ENCODE measurements around the gene BAZ1A.
"Not testable (repeated sequence)": the region's sequence is repeated elsewhere in the genome, so short reads cannot be mapped to it uniquely, and the experiment has no call there.

BAZ1A gene

DNA sequence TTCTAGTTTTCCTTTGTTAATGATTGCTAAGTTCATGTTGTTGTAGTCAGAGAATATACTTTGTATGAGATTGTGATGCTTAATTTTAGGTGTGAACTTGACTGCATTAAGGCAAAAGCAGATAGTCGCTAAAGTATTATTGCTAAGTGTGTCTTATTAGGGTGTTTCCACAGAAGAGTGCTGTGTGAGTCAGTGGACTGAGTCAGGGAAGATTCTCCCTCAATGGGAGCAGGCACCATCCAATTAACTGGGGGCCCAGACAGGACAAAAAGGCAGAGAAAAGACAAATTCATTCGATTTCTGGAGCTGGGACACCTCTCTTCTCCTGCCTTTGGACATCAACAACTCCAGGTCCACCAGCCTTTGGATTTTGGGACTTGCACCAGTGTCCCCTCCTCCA lies 48.5 kb downstream of the BAZ1A start:
- ATAC-seq (replicated peaks): no peak
- peak overlapping the region; percentile 11 for H3K27ac Mint-ChIP-seq
- H3K4me3 Mint-ChIP-seq: no peak overlapping the region
- no peaks in the 10 kb centered on the region for H3K9me3 Mint-ChIP-seq
- peaks cover 23 to 24% of the 10 kb centered on the region in 2 donors for H3K4me1 Mint-ChIP-seq
- H3K36me3 Mint-ChIP-seq: peaks cover 45 to 55% of the 10 kb centered on the region in 2 donors
- H3K27me3 Mint-ChIP-seq: no peaks in the 10 kb centered on the region
- DNase-seq: no peak

DNA sequence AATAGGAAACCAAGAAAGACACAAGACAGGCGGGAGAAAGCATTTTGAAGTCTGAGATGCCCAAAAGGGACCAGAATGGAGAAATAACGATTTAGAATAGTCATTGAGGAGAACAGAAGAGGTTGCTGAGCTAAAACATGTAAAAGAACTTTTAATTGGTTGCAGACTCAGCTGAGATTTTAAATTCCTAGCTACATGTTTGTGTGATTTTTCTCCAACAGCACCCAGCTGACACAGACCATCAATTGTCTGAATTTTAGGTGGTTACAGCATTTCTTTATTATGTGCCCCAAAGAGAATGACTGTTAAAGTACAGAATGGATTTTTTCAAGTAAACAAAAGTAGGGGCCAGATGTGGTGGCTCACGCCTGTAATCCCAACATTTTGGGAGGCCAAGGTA lies 50.3 kb downstream of the BAZ1A start:
- H3K4me1 Mint-ChIP-seq: peaks cover 16 to 18% of the 10 kb centered on the region in 2 donors
- H3K27me3 Mint-ChIP-seq: no peaks in the 10 kb centered on the region
- no peak for ATAC-seq (replicated peaks)
- peaks cover 55 to 59% of the 10 kb centered on the region in 2 donors for H3K36me3 Mint-ChIP-seq
- no peaks in the 10 kb centered on the region for H3K9me3 Mint-ChIP-seq
- DNase-seq: no peak
- no peak overlapping the region for H3K4me3 Mint-ChIP-seq
- H3K27ac Mint-ChIP-seq: no peak overlapping the region

DNA sequence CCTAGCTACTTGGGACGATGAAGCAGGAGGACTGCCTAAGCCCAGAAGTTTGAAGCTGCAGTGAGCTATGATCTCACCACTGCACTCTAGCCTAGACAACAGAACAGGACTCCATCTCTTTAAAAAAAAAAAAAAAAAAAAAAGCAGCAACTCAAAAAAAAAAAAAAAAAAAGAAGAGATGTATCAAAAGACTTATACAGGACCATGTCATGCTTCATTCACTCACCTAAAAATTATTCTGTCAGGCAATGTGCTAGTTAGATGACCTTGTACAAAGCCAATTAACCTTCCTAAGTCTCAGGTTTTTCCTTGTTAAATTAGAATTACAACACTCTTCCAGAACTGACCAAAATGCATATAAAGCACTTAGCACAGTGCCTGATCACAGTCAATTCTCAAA lies 50.9 kb downstream of the BAZ1A start:
- peaks cover 14 to 16% of the 10 kb centered on the region in 2 donors for H3K4me1 Mint-ChIP-seq
- no peak overlapping the region for H3K4me3 Mint-ChIP-seq
- H3K27ac Mint-ChIP-seq: no peak overlapping the region
- DNase-seq (no peak), ATAC-seq (replicated peaks) (no peak)
- peaks cover 52 to 58% of the 10 kb centered on the region in 2 donors for H3K36me3 Mint-ChIP-seq
- no peaks in the 10 kb centered on the region for H3K27me3 Mint-ChIP-seq
- no peaks in the 10 kb centered on the region for H3K9me3 Mint-ChIP-seq

DNA sequence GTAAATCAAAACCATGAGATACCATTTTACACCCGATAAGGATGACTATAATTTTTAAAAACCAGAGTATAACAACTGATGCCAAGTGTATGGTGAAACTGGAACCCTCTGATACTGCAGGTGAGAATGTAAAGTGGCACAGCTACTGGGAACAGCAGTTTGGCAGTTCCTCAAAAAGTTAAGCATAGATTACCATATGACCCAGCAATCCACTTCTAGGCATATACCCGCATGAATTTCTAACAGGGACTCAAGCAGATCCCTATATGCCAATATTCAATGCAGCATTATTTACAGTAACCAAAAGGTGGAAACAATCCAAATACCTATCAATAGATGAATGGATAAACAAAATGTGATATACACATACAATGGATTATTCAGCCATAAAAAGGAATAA lies 57.4 kb downstream of the BAZ1A start:
- H3K9me3 Mint-ChIP-seq: no peaks in the 10 kb centered on the region
- DNase-seq: no peak
- ATAC-seq (replicated peaks): no peak
- H3K36me3 Mint-ChIP-seq: peaks cover 26 to 31% of the 10 kb centered on the region in 2 donors
- no peaks in the 10 kb centered on the region for H3K27me3 Mint-ChIP-seq
- no peak overlapping the region for H3K27ac Mint-ChIP-seq
- H3K4me1 Mint-ChIP-seq: peaks cover 0 to 2% of the 10 kb centered on the region in 2 donors
- no peak overlapping the region for H3K4me3 Mint-ChIP-seq

DNA sequence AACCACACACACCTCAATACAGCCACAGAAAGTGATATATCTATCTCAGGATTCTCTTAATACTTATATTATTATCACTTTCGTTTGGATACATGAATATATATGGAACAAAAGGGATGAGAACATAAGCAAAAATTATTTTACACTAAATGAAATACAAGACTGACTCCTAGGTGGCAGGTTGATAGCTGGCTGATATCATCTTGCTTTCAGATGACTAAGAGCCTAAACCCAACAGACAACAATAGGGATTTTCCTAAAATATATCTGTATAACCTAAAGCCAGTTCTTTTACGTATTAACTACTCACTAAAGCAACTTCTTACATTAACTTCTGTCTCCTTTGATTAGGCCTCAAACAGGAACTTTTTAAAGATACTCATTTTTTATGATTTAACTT lies 65.1 kb downstream of the BAZ1A start:
- H3K27me3 Mint-ChIP-seq: no peaks in the 10 kb centered on the region
- DNase-seq (no peak), ATAC-seq (replicated peaks) (no peak)
- peak overlapping the region; percentile 59 for H3K27ac Mint-ChIP-seq
- H3K9me3 Mint-ChIP-seq: peaks cover 4 to 5% of the 10 kb centered on the region in 2 donors
- H3K4me3 Mint-ChIP-seq: no peak overlapping the region
- H3K4me1 Mint-ChIP-seq: peaks cover 3 to 11% of the 10 kb centered on the region in 2 donors
- peaks cover 28 to 31% of the 10 kb centered on the region in 2 donors for H3K36me3 Mint-ChIP-seq

DNA sequence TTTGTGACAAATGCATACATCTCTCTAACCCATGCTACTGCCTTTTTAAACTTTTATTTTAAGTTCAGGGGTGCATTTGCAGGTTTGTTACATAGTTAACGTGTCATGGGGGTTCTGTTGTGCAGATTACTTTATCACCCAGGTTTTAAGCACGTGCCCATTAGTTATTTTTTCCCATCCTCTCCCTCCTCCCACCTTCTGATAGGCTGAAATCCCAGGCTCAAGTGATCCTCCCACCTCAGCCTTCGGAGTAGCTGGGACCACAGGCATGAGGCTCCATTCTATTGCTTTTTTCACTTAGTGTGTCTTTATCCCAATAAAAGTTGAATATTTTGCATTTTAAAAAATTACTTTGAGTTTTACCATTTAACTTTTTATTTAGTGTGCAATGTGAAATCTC lies 68.9 kb downstream of the BAZ1A start:
- peaks cover 46 to 49% of the 10 kb centered on the region in 2 donors for H3K36me3 Mint-ChIP-seq

DNA sequence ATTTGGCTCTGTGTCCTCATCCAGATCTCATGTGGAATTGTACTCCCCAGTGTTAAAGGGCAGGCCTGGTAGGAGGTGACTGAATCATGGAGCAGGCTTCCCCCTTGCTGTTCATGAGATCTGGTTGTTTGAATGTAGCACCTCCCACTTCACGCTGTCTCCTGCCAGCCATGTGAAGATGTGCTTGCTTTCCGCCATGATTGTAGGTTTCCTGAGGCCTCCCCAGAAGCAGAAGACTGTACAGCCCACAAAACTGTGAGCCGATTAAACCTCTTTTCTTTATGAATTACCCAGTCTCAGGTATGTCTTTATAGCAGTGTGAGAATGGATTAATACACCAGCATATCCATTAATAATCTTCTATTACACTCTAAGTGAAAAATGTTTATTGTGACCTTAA lies 70.2 kb downstream of the BAZ1A start:
- ATAC-seq (replicated peaks) (no peak), DNase-seq (no peak)
- Mint-ChIP-seq H3K27me3 (no peaks in the 10 kb centered on the region), H3K9me3 (peaks cover 7 to 9% of the 10 kb centered on the region in 2 donors), H3K36me3 (peaks cover 52 to 61% of the 10 kb centered on the region in 2 donors), H3K27ac (no peak overlapping the region), H3K4me3 (no peak overlapping the region), H3K4me1 (peaks cover 0 to 1% of the 10 kb centered on the region in 2 donors)

More for the DNA sequence above, 68.9 kb downstream of the BAZ1A start:
- Mint-ChIP-seq H3K4me1 (peaks cover 0 to 1% of the 10 kb centered on the region in 2 donors), H3K27me3 (no peaks in the 10 kb centered on the region), H3K4me3 (no peak overlapping the region), H3K27ac (no peak overlapping the region), H3K9me3 (peaks cover 7 to 8% of the 10 kb centered on the region in 2 donors)
- no peak for DNase-seq
- ATAC-seq (replicated peaks): no peak

DNA sequence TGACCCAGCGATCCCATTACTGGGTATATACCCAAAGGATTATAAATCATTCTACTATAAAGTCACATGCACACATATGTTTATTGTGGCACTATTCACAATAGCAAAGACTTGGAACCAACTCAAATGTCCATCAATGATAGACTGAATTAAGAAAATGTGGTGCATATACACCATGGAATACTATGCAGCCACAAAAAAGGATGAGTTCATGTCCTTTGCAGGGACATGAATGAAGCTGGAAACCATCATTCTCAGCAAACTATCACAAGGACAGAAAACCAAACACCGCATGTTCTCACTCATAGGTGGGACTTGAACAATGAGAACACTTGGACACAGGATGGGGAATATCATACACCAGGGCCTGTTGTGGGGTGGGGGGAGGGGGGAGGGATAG lies 76.3 kb downstream of the BAZ1A start:
- not testable (repeated sequence) for H3K27ac Mint-ChIP-seq; H3K4me1 Mint-ChIP-seq; DNase-seq; H3K9me3 Mint-ChIP-seq; H3K27me3 Mint-ChIP-seq; H3K4me3 Mint-ChIP-seq; ATAC-seq (replicated peaks)
- peaks cover 38 to 57% of the 10 kb centered on the region in 2 donors for H3K36me3 Mint-ChIP-seq

DNA sequence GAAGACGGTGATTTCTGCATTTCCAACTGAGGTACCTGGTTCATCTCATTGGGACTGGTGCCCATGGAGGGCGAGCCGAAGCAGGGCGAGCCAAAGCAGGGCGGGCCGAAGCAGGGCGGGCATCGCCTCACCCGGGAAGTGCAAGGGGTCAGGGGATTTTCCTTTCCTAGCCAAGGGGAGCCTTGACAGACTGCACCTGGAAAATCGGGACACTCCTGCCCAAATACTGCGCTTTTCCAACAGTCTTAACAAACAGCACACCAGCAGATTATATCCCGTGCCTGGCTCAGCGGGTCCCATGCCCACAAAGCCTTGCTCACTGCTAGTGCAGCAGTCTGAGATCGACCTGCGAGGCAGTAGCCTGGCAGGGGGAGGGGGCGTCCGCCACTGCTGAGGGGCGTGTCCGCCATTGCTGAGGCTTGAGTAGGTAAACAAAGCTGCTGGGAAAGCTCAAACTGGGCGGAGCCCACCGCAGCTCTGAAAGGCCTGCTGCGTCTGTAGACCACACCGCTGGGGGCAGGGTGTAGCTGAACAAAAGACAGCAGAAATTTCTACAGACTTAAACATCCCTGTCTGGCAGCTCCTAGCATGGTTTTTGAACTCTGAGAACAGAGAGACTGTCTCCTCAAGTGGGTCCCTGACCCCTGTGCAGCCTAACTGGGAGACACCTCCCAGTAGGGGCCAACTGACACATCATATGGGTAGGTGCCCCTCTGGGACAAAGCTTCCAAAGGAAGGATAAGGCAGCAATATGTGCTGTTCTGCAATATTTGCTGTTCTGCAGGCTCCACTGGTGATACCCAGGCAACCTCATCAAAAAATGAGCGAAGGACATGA lies 77.2 kb downstream of the BAZ1A start:
- DNase-seq (no peak), ATAC-seq (replicated peaks) (no peak)
- H3K4me3 Mint-ChIP-seq: no peak overlapping the region
- H3K36me3 Mint-ChIP-seq: peaks cover 37 to 56% of the 10 kb centered on the region in 2 donors
- no peak overlapping the region for H3K27ac Mint-ChIP-seq
- H3K4me1 Mint-ChIP-seq: peaks cover 0 to 1% of the 10 kb centered on the region in 2 donors
- no peaks in the 10 kb centered on the region for H3K27me3 Mint-ChIP-seq
- H3K9me3 Mint-ChIP-seq: peaks cover 0 to 2% of the 10 kb centered on the region in 2 donors

DNA sequence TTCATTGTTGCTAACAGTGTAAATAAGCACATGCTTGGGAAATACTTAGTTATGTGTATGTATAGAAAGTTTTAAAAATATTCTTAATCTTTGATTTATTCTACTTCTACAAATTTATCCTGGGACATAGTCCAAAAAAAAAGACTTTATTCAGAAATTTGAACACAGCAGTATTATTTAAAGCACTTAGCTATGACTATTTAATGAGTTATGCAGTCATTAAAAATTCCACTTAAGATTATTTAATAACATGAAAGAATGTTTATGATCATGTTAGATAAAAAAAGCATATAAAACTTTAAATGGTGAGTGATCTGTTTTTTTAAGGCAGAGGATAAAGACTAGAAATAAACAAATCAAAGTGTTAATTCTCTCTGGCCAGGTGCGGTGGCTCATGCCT lies 78.3 kb downstream of the BAZ1A start:
- no peak for ATAC-seq (replicated peaks)
- no peaks in the 10 kb centered on the region for H3K4me1 Mint-ChIP-seq
- peaks cover 27 to 46% of the 10 kb centered on the region in 2 donors for H3K36me3 Mint-ChIP-seq
- H3K4me3 Mint-ChIP-seq: no peak overlapping the region
- H3K27me3 Mint-ChIP-seq: no peaks in the 10 kb centered on the region
- no peak for DNase-seq
- H3K27ac Mint-ChIP-seq: no peak overlapping the region
- H3K9me3 Mint-ChIP-seq: peaks cover 0 to 2% of the 10 kb centered on the region in 2 donors

DNA sequence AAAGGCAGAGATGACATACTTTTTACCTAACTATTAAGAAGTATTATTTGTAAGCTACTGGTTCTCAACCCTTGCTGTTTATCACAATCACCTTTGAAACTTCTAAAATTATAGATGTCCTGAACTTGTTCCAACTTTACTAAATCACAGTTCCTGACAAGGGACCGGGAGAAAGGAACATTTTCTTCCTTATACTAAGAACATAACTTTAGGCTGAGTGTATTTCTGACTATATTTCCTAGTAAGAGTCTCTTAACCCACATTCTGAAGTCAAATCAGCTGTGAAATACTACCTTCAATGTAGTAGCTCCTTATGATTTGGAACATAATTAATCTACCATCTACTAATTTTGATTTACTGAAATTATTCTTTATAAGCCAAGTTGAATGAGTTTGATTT lies 80.2 kb downstream of the BAZ1A start:
- H3K27ac Mint-ChIP-seq: no peak overlapping the region
- H3K36me3 Mint-ChIP-seq: peaks cover 27 to 44% of the 10 kb centered on the region in 2 donors
- no peak overlapping the region for H3K4me3 Mint-ChIP-seq

DNA sequence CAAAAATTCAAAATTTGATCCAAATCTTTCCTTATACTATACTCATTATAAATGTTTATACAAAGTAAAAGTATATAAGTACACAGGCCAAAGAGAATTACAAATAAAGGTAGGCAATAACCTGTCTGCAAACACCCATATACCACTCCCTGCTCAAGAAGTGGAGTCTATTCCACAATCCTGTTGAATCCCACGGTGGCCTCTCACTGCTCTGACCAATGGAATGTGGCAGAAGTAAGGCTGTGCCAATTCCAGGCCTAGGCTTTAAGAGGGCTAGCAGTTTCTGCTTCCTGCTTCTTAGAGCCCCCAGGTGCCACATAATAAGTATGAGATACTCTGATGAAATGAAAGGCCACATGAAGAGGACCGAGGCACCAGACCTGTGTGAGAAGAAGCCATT lies 80.9 kb downstream of the BAZ1A start:
- Mint-ChIP-seq H3K4me3 (no peak overlapping the region), H3K4me1 (no peaks in the 10 kb centered on the region), H3K9me3 (no peaks in the 10 kb centered on the region), H3K27me3 (no peaks in the 10 kb centered on the region), H3K27ac (no peak overlapping the region), H3K36me3 (peaks cover 20 to 36% of the 10 kb centered on the region in 2 donors)
- no peak for DNase-seq
- no peak for ATAC-seq (replicated peaks)

More for the DNA sequence above, 80.2 kb downstream of the BAZ1A start:
- no peak for ATAC-seq (replicated peaks)
- H3K9me3 Mint-ChIP-seq: no peaks in the 10 kb centered on the region
- no peaks in the 10 kb centered on the region for H3K27me3 Mint-ChIP-seq
- no peak for DNase-seq
- no peaks in the 10 kb centered on the region for H3K4me1 Mint-ChIP-seq

DNA sequence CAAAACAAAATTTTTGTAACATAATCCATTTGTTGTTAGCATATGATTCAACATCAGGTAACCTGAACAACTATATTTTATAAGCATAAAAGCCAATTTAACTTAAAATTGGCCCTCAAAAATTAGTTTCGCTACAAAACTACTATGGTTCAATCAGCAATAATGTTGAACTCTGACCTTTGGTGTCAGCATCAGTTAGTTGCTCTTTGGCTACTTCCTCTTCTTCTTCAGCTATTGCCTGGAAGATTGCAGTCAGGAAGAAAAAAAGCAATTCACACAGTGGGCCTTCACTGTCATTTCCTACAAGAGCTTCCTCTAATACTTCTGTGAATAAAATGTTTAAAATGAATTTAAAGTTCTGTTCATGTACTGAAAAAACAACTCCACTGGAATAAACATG lies 82.6 kb downstream of the BAZ1A start:
- Mint-ChIP-seq H3K27me3 (no peaks in the 10 kb centered on the region), H3K9me3 (no peaks in the 10 kb centered on the region), H3K36me3 (peaks cover 14 to 29% of the 10 kb centered on the region in 2 donors), H3K4me1 (no peaks in the 10 kb centered on the region), H3K27ac (no peak overlapping the region), H3K4me3 (no peak overlapping the region)
- no peak for DNase-seq
- no peak for ATAC-seq (replicated peaks)

DNA sequence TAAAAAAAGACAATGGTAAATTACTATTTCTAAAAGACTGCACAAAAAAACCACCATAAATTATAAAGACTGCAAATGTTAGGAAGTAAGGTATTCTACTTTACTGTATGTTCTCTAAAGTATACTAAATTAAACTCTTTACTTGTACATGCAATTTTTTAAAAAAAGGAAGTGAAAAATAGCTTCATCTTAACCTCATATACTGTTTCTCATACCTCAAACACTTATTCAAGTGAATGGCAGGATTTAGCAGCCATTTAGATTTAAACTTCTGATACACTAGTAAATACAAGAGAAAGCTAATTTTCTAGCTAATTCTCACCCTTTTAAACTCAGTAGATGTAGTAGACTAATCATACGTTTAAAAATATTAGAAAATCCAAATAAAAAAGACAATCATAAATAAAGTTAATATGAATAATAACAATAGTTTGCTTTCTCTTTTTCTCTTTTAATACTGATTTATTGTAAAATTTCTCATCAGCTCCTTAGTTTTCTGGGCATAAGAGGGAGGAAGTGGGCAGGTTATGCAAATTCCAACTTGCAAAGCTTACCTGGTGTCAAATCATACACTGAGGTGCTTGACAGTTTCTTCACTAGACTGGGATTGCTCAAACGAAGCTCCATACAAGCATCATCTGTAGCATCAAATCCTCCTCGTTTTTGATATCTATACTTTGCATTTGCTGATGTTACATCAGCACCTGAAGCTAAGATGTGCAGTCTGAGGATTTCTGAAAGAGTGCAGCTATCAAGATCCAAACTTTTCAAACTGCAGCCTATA lies 89.7 kb downstream of the BAZ1A start:
- peak; percentile 52 to 60 for ATAC-seq (replicated peaks)
- no peak for DNase-seq
- H3K36me3 Mint-ChIP-seq: peaks cover 32 to 49% of the 10 kb centered on the region in 2 donors
- no peak overlapping the region for H3K27ac Mint-ChIP-seq
- H3K27me3 Mint-ChIP-seq: no peaks in the 10 kb centered on the region
- H3K4me3 Mint-ChIP-seq: no peak overlapping the region
- peaks cover 11 to 12% of the 10 kb centered on the region in 2 donors for H3K4me1 Mint-ChIP-seq
- no peaks in the 10 kb centered on the region for H3K9me3 Mint-ChIP-seq
